Measurements from ENCODE around the gene ASCL5.

Gene ASCL5

DNA sequence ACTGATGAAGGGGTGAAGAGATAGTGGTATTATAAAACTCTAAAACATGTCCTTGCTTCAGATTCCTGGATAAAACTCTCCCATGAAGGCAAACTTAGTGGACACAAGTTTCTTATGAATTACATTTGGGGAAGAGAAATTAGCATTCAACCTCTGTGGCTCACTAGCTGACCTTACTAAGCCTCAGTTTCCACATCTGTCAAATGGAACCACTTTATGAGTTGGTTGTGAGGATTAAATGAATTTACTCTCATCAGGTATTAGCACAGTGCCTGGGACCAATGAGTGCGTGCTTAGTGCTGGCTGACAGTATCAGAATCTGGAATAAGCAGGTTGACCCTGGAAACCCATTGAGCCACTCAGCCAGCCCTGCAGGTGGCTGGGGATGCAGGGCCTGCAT lies 17.3 kb downstream of the ASCL5 start:
- no peak for DNase-seq

DNA sequence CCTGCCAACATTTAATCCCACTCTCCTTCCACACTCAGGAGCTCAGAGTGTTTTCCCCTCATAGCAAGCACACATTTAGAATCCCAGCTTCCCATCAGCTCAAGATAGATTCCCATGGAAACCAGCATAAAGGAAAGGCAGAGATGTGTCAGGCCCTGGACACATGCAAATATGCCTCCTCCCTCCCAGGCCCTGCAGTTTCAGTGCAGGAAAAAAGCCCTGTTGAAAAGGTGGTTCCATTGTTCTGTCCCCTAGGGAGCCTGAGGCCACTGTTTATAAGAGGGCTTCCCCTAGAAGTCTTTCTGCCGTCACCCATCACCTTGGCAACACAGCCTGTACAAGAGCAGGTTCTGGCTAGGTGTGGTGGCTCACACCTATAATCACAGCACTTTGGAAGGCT lies 18.4 kb downstream of the ASCL5 start:
- DNase-seq: no peak

GRCh38 chr1:201105688-201106087 lies 21.3 kb downstream of the ASCL5 start:
- DNase-seq: no peak

DNA sequence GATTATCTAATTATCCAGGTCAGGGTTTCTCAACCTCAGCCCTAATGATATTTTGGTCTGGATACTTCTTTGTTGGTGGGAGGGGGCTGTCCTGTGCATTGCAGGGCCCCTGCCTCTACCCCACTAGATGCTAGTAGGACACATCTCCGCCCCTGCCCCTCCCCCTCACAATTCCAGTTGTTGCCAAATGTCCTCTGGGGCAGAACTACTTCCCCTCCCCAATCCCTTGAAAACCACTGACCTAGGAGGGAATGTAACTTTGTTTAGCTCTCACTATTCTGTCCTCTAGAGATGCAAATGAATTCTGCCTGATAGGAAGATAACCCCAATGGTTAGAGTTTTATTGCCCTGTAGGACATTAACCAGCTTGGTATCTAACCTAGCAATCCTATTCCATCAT lies 22.8 kb downstream of the ASCL5 start:
- DNase-seq: no peak

- no peak for DNase-seq
These were observed 23.3 kb downstream of the ASCL5 start for GRCh38 chr1:201103666-201104065.

DNA sequence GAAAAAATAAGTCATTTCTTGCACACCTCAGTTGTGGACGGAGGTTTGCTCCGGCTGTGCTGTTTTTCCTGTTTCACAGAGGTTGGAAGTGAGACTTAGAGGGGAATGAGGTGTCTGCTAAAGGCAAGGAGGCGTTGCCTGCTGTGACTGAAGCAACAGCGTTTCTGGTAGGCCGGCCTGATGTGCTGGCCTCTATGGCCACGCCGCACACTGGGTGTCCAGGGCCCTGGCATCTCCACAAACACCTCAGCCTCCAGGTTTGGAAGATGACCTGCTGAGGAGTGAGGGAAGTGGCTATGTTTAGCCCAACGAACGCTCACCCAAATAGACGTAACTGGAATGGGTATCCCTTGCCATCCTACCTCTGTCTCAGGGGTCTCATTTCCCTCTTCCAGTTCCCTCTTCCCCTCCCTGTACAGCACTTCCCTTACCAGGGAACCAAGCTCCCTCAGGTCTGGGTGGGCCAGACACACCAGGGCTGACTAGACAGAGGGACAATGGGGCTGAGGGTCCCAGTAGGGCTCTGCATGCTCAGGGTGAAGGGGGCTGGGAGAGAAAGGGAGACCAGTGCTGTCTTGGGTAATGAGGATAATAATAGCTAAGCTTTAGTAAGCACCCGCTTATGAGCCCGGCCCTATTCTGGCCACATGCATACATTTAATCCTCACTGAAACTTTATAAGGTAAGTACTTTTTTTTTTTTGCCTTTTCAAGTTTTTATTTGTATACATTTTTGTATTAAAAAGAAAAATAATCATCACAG lies 26.6 kb downstream of the ASCL5 start:
- no peak for DNase-seq

DNA sequence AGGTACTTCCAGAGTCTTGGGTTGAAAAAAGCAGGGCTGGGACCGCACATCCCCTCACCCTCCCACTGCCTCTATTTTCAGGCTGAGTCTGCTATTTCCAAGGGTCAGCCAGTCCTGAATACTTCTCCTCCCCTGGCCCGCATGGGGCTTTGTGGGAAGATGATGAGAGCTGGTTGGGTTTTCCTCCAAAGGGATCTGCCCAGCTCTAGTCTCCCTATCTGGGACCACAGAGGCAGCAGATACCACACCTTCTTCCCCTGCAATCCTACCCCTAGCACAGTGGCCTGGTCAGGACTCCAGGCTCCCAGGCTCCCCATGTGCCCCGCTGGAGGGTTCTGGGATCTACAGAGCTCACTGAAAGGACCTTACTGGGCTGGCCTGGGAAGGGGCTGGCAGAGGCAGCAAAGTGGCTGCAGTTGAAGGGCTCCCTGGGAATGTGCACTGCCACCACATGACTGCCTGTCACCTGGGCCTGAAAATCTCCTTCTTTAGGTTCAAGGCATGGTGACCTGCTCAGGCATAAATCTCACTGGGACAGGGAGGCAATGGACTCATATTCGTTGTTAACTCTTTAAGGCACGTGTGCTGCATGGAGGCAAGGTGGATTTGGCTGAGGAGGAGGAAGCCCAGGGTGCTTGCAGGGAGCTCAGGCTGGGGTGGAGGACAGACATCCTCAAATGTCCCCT lies 27.8 kb downstream of the ASCL5 start:
- no peak for DNase-seq

- DNase-seq: no peak
These were observed 29.8 kb downstream of the ASCL5 start for GRCh38 chr1:201096977-201097856.

DNA sequence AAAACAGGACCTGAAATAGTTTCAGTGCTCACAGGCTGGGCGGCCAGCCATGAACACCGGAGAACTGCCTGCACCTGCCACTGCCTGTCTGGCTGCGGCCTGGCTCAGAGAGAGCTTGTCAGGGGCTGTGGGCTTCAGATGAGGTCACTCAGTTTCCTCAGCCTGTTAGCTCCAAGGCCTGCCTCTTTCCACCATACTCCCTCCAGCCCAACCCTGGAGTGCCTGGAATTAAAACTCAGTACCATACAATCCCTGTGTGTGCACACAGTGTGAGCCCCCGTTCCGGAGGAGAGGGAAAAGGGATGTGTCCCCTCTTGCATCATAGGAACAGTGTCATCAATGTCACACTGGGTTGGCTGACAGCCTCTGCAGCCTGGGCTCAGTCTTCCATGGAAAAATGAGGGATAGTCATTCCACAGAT lies 30.9 kb downstream of the ASCL5 start:
- DNase-seq: peak; percentile 61

DNA sequence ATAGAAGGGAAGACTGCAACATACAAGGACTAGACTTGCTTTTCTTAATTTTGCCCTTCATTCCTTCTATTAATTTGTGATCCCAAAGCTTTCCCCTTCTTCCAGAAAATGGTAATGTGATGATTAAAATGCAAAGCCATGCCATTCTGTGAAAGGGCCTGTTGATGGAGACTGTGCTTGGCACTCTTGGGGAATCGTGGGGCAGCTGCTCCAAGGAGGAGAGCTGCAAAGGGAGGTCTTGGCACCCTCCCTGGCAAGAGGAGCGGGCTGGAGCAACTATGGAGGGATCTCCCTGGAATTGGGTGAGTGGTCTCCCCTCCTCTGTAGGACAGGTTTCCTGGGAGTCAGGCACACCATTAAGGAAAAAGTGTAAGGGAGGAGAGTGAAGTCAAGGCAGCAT lies 31.4 kb downstream of the ASCL5 start:
- no peak for DNase-seq

- DNase-seq: no peak
These were observed 32.2 kb downstream of the ASCL5 start for GRCh38 chr1:201094832-201095231.

GRCh38 chr1:201093962-201094361 lies 33.0 kb downstream of the ASCL5 start:
- DNase-seq: no peak

DNA sequence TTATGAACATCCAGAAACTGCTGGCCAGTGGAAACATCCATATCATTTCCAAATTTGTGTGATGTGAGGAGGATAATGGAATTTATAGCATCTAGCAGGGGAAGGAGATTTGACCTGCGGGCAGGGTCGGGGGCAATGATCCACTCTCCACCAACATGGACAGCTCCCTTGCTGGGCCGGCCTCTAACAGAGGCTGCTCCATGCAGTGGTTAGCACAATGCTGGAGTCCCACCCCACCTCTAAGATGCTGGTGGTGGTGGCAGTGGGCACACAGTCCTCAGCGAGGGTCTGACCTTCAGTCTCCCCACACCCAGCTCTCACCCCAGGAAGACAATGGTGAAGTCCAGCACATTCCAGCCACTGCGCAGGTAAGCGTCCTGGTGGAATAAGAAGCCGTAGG lies 33.4 kb downstream of the ASCL5 start:
- DNase-seq: no peak

DNA sequence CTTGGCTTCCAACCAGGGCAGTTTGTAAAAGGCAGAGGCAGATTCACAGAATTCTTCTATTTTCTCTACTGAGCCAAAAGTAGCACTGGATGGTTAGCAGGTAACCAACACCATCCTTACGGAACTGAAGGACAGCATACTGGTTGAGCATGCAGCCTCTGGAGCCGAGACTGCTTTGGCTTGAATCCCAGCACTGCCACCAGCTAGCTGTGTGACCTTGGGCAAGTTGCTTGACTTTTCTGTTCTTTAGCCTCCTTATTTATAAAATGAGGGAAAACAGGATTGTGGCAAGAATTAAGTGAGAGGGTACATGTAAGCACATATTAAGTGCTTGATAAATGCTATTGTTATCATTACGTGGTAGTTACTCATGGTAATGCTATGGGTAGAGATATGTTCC lies 34.2 kb downstream of the ASCL5 start:
- no peak for DNase-seq

- no peak for DNase-seq
These were observed 35.7 kb downstream of the ASCL5 start for GRCh38 chr1:201091256-201091655.

- DNase-seq: peak; percentile 45
These were observed 36.4 kb downstream of the ASCL5 start for GRCh38 chr1:201090541-201090940.

DNA sequence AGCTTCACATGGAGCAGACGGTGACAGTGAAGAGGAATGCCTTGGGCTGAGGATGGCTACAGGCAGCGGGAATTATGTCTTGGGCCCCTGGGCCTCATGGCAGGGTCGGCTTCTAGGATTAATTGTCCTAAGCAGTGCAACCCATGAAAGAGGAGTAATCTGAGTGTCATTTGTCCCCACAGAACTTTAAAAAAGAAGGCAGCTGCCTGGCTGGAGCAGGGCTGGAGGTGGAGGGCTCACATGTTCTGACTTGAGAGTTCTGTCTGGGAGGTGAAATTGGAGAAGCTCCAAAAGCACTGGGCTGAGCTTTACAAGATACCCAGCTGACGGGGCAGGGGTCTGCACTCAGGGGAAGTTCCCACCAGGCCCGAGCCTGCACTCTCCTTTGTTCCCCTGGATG lies 37.4 kb downstream of the ASCL5 start:
- DNase-seq: peak; percentile 41

- no peak for DNase-seq
These were observed 38.0 kb downstream of the ASCL5 start for GRCh38 chr1:201088901-201089525.

DNA sequence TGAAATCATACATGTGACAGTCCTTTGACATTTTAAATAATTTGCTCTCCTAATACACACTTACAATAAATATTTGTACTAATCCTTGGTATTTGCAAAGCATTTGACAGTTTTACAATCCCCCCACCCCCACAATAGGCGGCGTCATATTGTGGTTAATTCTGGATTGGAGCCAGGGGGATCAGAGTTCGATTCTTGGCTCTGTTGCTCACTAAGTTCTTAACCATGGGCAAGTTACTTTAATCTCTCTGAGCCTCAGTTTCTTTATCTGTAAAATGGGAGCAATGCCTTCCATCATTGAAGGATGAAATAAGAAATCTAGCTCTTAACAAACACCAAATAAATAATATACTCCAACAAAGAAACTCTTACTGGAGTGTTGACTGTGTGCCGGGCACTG lies 38.6 kb downstream of the ASCL5 start:
- no peak for DNase-seq

GRCh38 chr1:201085902-201086735 lies 40.9 kb downstream of the ASCL5 start:
- DNase-seq: no peak

DNA sequence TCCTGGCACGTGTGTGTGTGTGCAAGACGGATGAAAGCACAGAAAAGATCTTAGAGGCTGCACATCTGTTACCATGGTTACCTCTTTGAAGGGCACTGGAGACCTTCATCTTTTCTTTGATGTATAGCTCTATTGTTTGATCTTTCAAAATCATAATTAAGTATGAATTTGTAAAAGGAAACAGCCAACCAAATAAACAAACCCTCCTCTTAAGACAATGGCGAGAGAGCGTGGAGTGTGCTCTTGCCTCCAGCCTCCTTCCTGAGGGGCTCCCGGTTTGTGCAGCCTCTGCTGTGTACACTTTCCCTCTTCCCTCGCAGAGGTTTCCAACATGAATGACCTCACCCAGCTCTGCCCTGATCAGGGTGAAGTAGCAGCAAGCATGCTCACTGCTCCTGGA lies 42.7 kb downstream of the ASCL5 start:
- DNase-seq: peak; percentile 78

- no peak for DNase-seq
These were observed 43.2 kb downstream of the ASCL5 start for GRCh38 chr1:201083741-201084140.
